Body of pancreas (tissue), 4 donors: Measurements from ENCODE around the gene ACKR2. TPM values are rescaled to one million over a fixed set of nuclear protein-coding genes. Genes with fewer than 3 reads are reported as not detected.

Source experiments
- ATAC-seq: fragments of 150-250 bp; one replicate; pipeline ENCODE4 v1.9.1; 2016
- DNase-seq, 4 donors: peaks; one replicate each; pipeline ENCODE4 v3.0.0-alpha.2; 2019
- H3K27ac ChIP-seq, 4 donors: fragments of 200-600 bp; sonication (generic); 1 replicate in 3 of 4; 2 replicates in 1 of 4; pipeline versions ENCODE4 v1.5.1 to v1.6.1; 2016 to 2019; ENCODE audit warnings: mild to moderate bottlenecking in 1 of 4, mixed read lengths in 1 of 4, moderate library complexity in 1 of 4
- H3K27me3 ChIP-seq, 2 donors: fragments of 200-600 bp; sonication (generic); one replicate each; pipeline ENCODE4 v1.6.0; 2016; ENCODE audit warnings: mild to moderate bottlenecking in 1 of 2
- H3K36me3 ChIP-seq, 2 donors: fragments of 200-600 bp; sonication (generic); replicated peaks in 1 of 2; 2 replicates each; pipeline ENCODE4 v1.5.1; 2016; ENCODE audit warnings: low read depth in 2 of 2; ENCODE audit not compliant: insufficient read depth in 1 of 2
- H3K4me1 ChIP-seq: fragments of 200-600 bp; sonication (generic); one replicate; pipeline ENCODE4 v1.6.0; 2016
- H3K4me3 ChIP-seq, 2 donors: fragments of 200-600 bp; sonication (generic); 1 replicate in 1 of 2; 2 replicates in 1 of 2; pipeline ENCODE4 v1.5.1; 2016 to 2019
- H3K9me3 ChIP-seq, 3 donors: fragments of 200-600 bp; sonication (generic); 1 replicate in 2 of 3; 2 replicates in 1 of 3; pipeline ENCODE4 v1.5.1; 2016
- CTCF ChIP-seq, 7 experiments: fragments of 450-650 bp in 4 of 7; fragments of 200-600 bp in 3 of 7; sonication (generic) in 3 of 7; IDR thresholded peaks; one replicate each; pipeline ENCODE4 v1.5.1; 2016 to 2019; ENCODE audit warnings: antibody characterized with exemption in 7 of 7
- POLR2A ChIP-seq, 3 donors: fragments of 450-650 bp; IDR thresholded peaks; one replicate each; pipeline ENCODE4 v1.6.1; 2016; ENCODE audit warnings: antibody characterized with exemption in 3 of 3, mild to moderate bottlenecking in 2 of 3
- WGBS, 2 donors: methylation state at CpG; one replicate each; pipeline ENCODE4 v1.1.5; 2017; 5-methylcytosine and 5-hydroxymethylcytosine counted together
- intact Hi-C: fragments of 100-400 bp; cut with DNase I; formaldehyde crosslinking; loops from one replicate; pipeline ENCODE4 v1.15.1; 2023
- total RNA-seq, 2 donors: library from RNA; depleted of rRNA; stranded (reverse); fragments of >200 nt; gene quantifications; one replicate each; pipeline ENCODE4 v1.1.0, GENCODE V29; 2016

The ACKR2 gene
- total RNA-seq, 2 donors from 2014 or later: 3.3 to 3.4 TPM

DNA sequence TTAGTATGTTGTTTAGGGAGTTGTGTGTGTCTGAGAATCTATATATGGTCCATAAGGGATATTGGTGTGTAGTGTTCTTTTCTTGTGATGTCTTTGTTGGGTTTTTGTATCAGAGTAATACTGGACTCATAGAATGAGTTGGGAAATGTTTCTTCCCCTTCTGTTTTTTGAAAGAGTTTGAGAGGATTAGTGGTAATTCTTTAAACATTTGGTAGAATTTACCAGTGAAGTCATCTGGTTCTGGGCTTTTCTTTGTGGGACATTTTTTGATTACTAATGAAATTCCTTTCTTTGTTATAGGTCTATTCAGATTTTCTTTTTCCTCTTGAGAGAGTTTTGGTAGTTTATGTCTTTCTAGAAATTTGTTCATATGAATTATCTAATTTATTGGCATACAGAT is 16.9 kb downstream of the ACKR2 start:
- Histone ChIP-seq H3K36me3 (no peaks in the 10 kb centered on the region), H3K9me3 (no peaks in the 10 kb centered on the region), H3K27me3 (no peaks in the 10 kb centered on the region), H3K27ac (no peak overlapping the region), H3K4me3 (no peak overlapping the region), H3K4me1 (no peaks in the 10 kb centered on the region)
- intact Hi-C loops: no loop called here
- no peak for ATAC-seq
- TF ChIP-seq CTCF (IDR thresholded peaks at IDR 0.05) (no peak), POLR2A (IDR thresholded peaks at IDR 0.05) (no peak)
- no peak for DNase-seq

DNA sequence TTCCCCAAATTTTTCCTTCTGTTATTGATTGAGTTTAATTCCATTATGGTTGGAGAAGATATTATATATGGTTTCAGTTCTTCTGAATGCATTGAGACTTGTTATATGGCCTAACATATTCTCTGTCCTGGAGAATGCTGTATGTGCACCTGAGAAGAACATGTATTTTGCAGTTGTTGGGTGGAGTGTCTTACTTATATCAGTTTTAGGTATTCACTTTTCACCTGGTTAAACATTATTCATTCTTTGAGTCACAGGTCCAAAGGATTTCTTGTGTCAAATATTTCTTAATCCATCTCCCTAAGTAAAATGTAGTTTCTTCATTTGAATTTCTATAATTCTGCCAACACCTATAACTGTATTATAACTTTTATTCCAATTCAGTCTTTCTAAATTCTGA is 17.8 kb downstream of the ACKR2 start:
- Histone ChIP-seq H3K27me3 (no peaks in the 10 kb centered on the region), H3K27ac (no peak overlapping the region), H3K4me1 (no peaks in the 10 kb centered on the region), H3K9me3 (no peaks in the 10 kb centered on the region), H3K36me3 (no peaks in the 10 kb centered on the region), H3K4me3 (no peak overlapping the region)
- no peak for ATAC-seq
- TF ChIP-seq POLR2A (IDR thresholded peaks at IDR 0.05) (no peak), CTCF (IDR thresholded peaks at IDR 0.05) (no peak)
- no peak for DNase-seq
- intact Hi-C loops: no loop called here

DNA sequence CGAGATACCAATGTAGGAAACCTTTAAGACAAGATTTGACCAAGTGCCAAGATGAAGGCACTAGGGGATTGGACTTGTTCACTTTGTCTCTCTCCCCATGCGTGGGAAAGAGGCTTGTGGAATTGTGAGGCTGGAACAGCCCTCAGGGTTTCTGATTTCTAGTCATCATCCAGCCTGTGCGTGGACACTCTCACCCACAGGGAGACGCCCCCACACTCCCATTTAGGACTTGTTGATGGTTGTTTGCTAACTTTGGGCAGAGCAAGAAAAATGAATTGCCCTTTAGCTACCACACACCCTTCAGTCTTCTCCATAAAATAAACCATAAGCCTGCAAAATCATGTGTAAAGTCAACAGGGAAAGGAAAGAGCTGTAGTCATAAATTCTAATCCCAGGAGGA is 18.4 kb downstream of the ACKR2 start:
- intact Hi-C loops: no loop called here
- no peak for TF ChIP-seq POLR2A (IDR thresholded peaks at IDR 0.05)
- no peak for TF ChIP-seq CTCF (IDR thresholded peaks at IDR 0.05)
- H3K4me1 ChIP-seq: no peaks in the 10 kb centered on the region
- H3K27ac ChIP-seq: no peak overlapping the region
- H3K36me3 ChIP-seq: no peaks in the 10 kb centered on the region
- H3K27me3 ChIP-seq: no peaks in the 10 kb centered on the region
- ATAC-seq: no peak
- no peaks in the 10 kb centered on the region for H3K9me3 ChIP-seq
- DNase-seq: no peak
- 86 to 88% methylated on average over 4 of the region's 4 CpGs for WGBS, 2 donors
- H3K4me3 ChIP-seq: no peak overlapping the region

DNA sequence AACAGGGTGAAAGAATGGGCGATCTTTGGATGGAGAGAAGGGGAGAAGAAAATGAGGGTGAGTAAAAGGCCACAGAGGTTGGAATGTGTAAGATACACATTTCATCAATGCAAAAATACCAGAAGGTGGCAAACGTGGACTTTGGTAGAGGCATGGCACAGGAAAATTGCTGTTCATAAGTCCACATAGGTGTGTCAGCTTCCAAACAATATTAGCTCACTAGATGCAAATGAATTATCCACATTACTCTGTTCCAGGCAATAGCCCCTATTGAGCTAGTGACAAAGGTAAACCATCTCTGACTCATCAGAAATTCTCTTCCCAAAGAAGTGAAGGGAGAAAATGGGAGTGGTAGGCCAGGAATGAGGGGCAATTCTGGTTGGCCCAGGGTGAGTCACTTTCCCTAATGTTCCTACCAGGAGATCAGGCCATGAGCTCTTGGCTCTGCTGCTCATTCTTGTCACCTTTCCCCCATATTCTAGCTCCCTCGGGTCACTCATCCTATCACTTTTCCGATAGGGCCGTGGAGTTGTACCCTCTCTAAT is 19.9 kb downstream of the ACKR2 start:
- H3K4me3 ChIP-seq: no peak overlapping the region
- DNase-seq: no peak

More for the DNA sequence above, 19.9 kb downstream of the ACKR2 start:
- intact Hi-C loops: no loop called here
- 75 to 78% methylated on average over 5 of the region's 5 CpGs for WGBS, 2 donors
- no peaks in the 10 kb centered on the region for H3K4me1 ChIP-seq
- TF ChIP-seq POLR2A (IDR thresholded peaks at IDR 0.05): no peak
- TF ChIP-seq CTCF (IDR thresholded peaks at IDR 0.05): no peak
- ATAC-seq: no peak
- no peaks in the 10 kb centered on the region for H3K9me3 ChIP-seq
- no peaks in the 10 kb centered on the region for H3K36me3 ChIP-seq
- no peaks in the 10 kb centered on the region for H3K27me3 ChIP-seq
- H3K27ac ChIP-seq: no peak overlapping the region
